SJSA1 (cell line): ENCODE results near the gene DENR. TPM values are rescaled to one million over a fixed set of nuclear protein-coding genes. Genes with fewer than 3 reads are reported as not detected.
"Not testable (repeated sequence)": the region's sequence is repeated elsewhere in the genome, so short reads cannot be mapped to it uniquely, and the experiment has no call there.

Experiments used
- DNase-seq, 2 experiments: peaks; one replicate each; pipeline ENCODE4 v3.0.0-alpha.2; 2015 to 2020; ENCODE audit warnings: low spot score in 2 of 2, low read depth in 1 of 2
- H3K27ac ChIP-seq: fragments of 250-450 bp; sonication (Bioruptor Pico); 2 replicates; pipeline ENCODE4 v1.5.1; 2020; ENCODE audit warnings: mild to moderate bottlenecking, moderate library complexity
- H3K27me3 ChIP-seq: fragments of 250-450 bp; sonication (Bioruptor Pico); replicated peaks from 2 replicates; pipeline ENCODE4 v1.5.1; 2020; ENCODE audit warnings: mild to moderate bottlenecking, moderate library complexity
- H3K36me3 ChIP-seq: fragments of 250-450 bp; sonication (Bioruptor Pico); 2 replicates; pipeline ENCODE4 v1.5.1; 2020; ENCODE audit warnings: mild to moderate bottlenecking
- H3K4me1 ChIP-seq: fragments of 250-450 bp; sonication (Bioruptor Pico); replicated peaks from 2 replicates; pipeline ENCODE4 v1.6.1; 2021; ENCODE audit warnings: mild to moderate bottlenecking
- H3K4me3 ChIP-seq: fragments of 250-450 bp; sonication (Bioruptor Pico); 2 replicates; pipeline ENCODE4 v1.5.1; 2020; ENCODE audit warnings: mild to moderate bottlenecking
- H3K9me3 ChIP-seq: fragments of 250-450 bp; sonication (Bioruptor Pico); replicated peaks from 2 replicates; pipeline ENCODE4 v1.5.1; 2020; ENCODE audit warnings: mild to moderate bottlenecking
- total RNA-seq: library from RNA; depleted of rRNA; stranded (reverse); fragments of >200 nt; shearing (Covaris generic); gene quantifications from 2 replicates; pipeline ENCODE4 v1.2.3, GENCODE V29; 2014

Gene DENR
- total RNA-seq, 1 experiment from 2014 or later, result 57.4 TPM

DNA sequence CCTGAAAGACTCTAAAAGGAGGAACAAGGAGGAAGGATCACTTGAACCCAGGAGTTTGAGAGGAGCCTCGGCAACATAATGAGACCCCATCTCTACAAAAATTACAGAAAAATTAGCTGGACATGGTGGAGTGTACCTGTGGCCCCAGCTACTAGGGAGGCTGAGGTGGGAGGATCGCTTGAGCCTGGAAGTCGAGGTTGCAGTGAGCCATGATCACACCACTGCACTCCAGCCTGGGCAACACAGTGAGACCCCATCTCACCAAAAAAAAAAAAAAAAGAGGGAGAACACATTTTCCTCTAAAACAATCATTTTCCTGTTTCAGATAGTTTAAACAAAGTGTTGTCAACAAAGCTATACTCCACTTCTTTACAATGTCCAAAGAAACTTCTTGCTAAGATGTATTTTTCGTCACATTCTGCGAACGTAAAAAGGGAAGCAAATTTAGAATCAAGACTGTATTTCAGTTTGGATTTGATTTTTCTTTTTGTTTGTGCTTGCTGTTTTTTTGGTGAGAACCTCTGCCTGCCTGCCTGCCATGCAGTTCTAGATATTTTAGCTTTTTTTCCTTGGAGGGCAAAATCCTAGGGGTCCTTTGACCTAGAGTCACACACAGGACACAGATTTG lies 27.1 kb upstream of the DENR start:
- no peak overlapping the region for H3K4me3 ChIP-seq
- H3K4me1 ChIP-seq, result peaks cover 16% of the 10 kb centered on the region
- H3K27me3 ChIP-seq, result no peaks in the 10 kb centered on the region
- no peaks in the 10 kb centered on the region for H3K9me3 ChIP-seq
- no peak for DNase-seq
- no peaks in the 10 kb centered on the region for H3K36me3 ChIP-seq
- peak overlapping the region; percentile 19 for H3K27ac ChIP-seq

GRCh38 chr12:122726080-122726558 lies 26.5 kb upstream of the DENR start:
- H3K9me3 ChIP-seq, result no peaks in the 10 kb centered on the region
- H3K27ac ChIP-seq, result peak overlapping the region; percentile 19
- H3K36me3 ChIP-seq, result no peaks in the 10 kb centered on the region
- no peak overlapping the region for H3K4me3 ChIP-seq
- DNase-seq, result peak in 1 of 2 experiments; percentile 26
- no peaks in the 10 kb centered on the region for H3K27me3 ChIP-seq
- peaks cover 14% of the 10 kb centered on the region for H3K4me1 ChIP-seq

GRCh38 chr12:122729583-122730214 lies 22.9 kb upstream of the DENR start:
- H3K9me3 ChIP-seq, result no peaks in the 10 kb centered on the region
- no peaks in the 10 kb centered on the region for H3K36me3 ChIP-seq
- no peak for DNase-seq
- no peaks in the 10 kb centered on the region for H3K27me3 ChIP-seq
- no peak overlapping the region for H3K27ac ChIP-seq
- no peak overlapping the region for H3K4me3 ChIP-seq
- peaks cover 14% of the 10 kb centered on the region for H3K4me1 ChIP-seq

DNA sequence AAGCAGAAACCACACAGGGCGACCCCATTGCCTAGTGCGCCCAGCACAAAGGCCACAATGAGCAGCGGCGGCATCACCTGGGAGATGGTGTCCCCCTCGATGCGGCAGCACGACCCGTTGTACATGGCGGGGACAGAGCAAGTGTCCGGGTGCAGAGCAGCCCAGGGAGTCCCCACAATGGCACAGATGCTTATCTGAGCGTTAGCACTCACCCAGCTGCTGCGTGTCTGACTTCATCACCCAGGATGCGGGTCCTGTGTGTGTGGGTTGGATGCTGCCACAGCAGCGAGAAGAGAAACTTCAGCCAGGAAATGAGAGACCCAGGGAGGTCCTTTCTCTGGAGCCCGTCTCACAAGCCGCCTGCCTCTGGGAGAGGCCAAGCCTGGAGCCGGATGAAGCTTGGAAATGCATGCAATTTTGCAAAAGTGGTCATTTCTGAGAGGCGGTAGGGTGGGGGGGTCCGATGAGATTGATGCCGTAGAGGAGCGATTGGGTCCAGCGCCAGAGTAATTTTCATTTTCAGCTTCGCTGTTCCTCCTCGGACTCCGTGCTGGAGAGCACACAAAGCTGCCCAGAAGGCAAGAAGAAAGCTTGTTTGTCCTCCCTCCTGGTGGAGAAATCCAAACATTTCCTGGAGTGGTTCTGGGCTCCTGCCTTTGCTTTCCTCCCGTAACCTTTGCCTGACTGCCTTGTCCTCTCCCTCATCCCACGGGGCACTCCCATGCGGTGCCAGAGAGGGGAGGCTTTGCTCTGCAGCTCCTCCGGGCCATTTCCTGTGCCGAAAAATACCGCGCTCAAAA lies 22.2 kb upstream of the DENR start, which contains the start of gene HCAR1:
HCAR1 (minus strand) TSS at position 630 of the 800 bp plus-strand sequence; CDS start at position 125, 505 bp downstream.
- Histone ChIP-seq H3K4me3 (no peak within 1 kb of the TSS), H3K36me3 (no peaks in the 10 kb centered on the region), H3K9me3 (no peaks in the 10 kb centered on the region), H3K4me1 (peaks cover 11% of the 10 kb centered on the region), H3K27ac (no peak within 1 kb of the TSS), H3K27me3 (no peaks in the 10 kb centered on the region)
- DNase-seq, result no peak

DNA sequence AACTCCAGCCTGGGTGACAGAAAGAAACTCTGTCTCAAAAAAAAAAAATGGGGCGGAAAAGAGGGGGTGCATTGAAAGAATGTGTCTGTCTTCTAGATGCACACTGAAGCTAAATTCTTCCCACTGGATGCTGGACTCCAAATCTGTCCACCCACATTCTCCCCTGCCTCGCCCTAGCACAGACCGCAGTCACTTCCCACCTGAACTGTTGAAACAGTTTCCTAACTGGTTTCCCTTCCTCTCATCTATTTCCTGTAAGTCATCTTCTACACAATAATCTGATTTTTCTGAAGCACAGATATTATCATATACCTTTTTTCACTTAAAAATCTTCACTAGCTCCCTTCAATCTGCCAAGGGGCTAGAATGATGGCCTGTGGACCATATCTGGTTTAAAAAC lies 20.5 kb upstream of the DENR start:
- no peak for DNase-seq
- no peak overlapping the region for H3K27ac ChIP-seq
- no peaks in the 10 kb centered on the region for H3K4me1 ChIP-seq
- no peaks in the 10 kb centered on the region for H3K9me3 ChIP-seq
- no peak overlapping the region for H3K4me3 ChIP-seq
- no peaks in the 10 kb centered on the region for H3K27me3 ChIP-seq
- H3K36me3 ChIP-seq, result no peaks in the 10 kb centered on the region

GRCh38 chr12:122732611-122733010 lies 20.0 kb upstream of the DENR start:
- no peaks in the 10 kb centered on the region for H3K27me3 ChIP-seq
- H3K27ac ChIP-seq, result no peak overlapping the region
- no peaks in the 10 kb centered on the region for H3K36me3 ChIP-seq
- DNase-seq, result no peak
- no peaks in the 10 kb centered on the region for H3K9me3 ChIP-seq
- no peak overlapping the region for H3K4me3 ChIP-seq
- H3K4me1 ChIP-seq, result no peaks in the 10 kb centered on the region

- H3K27me3 ChIP-seq, result no peaks in the 10 kb centered on the region
- no peak overlapping the region for H3K4me3 ChIP-seq
- H3K9me3 ChIP-seq, result no peaks in the 10 kb centered on the region
- H3K4me1 ChIP-seq, result no peaks in the 10 kb centered on the region
- H3K27ac ChIP-seq, result no peak overlapping the region
- H3K36me3 ChIP-seq, result no peaks in the 10 kb centered on the region
- DNase-seq, result no peak
These were observed 14.1 kb upstream of the DENR start for GRCh38 chr12:122738571-122738970.

DNA sequence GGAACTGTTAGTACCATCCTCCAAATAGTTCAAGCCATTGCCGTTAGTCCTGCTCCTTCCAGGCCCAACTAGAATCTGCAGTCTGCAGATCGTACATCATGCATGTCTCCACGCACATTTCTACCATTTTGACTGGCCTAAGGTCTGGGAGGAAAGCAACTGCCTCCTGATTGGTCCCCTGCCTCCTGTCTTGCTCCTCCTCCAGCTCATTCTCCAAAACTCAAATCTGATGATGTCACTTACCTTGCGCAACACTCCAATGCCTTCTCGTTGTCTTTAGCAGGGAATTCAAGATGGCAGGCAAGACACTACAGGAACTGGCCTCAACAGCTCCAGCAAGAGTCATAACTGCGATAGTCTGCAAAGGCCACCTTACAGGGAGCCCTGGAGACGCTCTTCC lies 12.3 kb upstream of the DENR start:
- no peaks in the 10 kb centered on the region for H3K4me1 ChIP-seq
- no peak for DNase-seq
- no peak overlapping the region for H3K27ac ChIP-seq
- no peak overlapping the region for H3K4me3 ChIP-seq
- no peaks in the 10 kb centered on the region for H3K27me3 ChIP-seq
- H3K9me3 ChIP-seq, result no peaks in the 10 kb centered on the region
- H3K36me3 ChIP-seq, result no peaks in the 10 kb centered on the region

- no peaks in the 10 kb centered on the region for H3K4me1 ChIP-seq
- H3K4me3 ChIP-seq, result no peak overlapping the region
- H3K27ac ChIP-seq, result no peak overlapping the region
- H3K36me3 ChIP-seq, result no peaks in the 10 kb centered on the region
- H3K27me3 ChIP-seq, result no peaks in the 10 kb centered on the region
- DNase-seq, result no peak
- H3K9me3 ChIP-seq, result no peaks in the 10 kb centered on the region
These were observed 8.6 kb upstream of the DENR start for GRCh38 chr12:122743895-122744525.

GRCh38 chr12:122747224-122748135 lies 5.1 kb upstream of the DENR start:
- no peak overlapping the region for H3K4me3 ChIP-seq
- DNase-seq, result no peak
- H3K4me1 ChIP-seq, result peaks cover 5% of the 10 kb centered on the region
- H3K27me3 ChIP-seq, result no peaks in the 10 kb centered on the region
- no peaks in the 10 kb centered on the region for H3K9me3 ChIP-seq
- H3K27ac ChIP-seq, result no peak overlapping the region
- no peaks in the 10 kb centered on the region for H3K36me3 ChIP-seq

DNA sequence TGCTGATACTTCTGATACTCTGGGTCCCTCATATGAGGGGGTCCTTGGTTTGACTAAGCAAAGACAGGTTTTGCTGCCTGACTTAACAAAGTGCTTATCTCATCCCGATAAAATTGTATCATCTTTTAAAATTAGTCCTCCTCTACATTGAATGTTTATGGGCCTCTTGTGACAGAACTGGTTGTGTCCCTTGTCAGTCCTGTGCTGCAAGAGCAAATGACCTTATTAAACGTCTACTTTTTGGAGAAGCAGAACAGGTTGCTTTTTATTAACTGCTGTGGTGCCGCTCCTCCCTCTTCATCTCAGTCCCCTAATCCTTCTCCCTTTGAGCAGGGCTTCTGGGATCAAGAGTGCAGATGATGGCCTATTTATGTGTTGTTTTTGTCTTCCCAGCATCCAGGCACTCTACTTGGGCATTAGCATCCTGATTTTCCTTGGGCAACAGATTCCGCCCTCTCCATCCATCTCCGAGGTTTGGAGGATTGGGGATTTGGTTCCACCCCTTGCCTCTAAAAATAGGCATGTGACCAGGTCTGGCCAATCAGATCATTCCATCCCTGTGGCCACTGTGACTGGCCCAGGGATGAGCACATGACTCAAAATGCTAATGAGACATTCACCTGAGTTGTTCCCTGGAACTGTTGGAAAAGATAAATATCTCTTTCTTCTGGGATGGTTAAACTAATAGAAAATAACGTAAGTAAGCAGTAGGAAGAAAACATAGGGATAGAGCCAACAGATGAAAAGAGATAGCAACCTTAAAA lies 2.9 kb upstream of the DENR start:
- no peaks in the 10 kb centered on the region for H3K9me3 ChIP-seq
- DNase-seq, result no peak
- H3K4me3 ChIP-seq, result no peak overlapping the region
- peaks cover 17% of the 10 kb centered on the region for H3K36me3 ChIP-seq
- H3K27ac ChIP-seq, result no peak overlapping the region
- peaks cover 13% of the 10 kb centered on the region for H3K4me1 ChIP-seq
- no peaks in the 10 kb centered on the region for H3K27me3 ChIP-seq

DNA sequence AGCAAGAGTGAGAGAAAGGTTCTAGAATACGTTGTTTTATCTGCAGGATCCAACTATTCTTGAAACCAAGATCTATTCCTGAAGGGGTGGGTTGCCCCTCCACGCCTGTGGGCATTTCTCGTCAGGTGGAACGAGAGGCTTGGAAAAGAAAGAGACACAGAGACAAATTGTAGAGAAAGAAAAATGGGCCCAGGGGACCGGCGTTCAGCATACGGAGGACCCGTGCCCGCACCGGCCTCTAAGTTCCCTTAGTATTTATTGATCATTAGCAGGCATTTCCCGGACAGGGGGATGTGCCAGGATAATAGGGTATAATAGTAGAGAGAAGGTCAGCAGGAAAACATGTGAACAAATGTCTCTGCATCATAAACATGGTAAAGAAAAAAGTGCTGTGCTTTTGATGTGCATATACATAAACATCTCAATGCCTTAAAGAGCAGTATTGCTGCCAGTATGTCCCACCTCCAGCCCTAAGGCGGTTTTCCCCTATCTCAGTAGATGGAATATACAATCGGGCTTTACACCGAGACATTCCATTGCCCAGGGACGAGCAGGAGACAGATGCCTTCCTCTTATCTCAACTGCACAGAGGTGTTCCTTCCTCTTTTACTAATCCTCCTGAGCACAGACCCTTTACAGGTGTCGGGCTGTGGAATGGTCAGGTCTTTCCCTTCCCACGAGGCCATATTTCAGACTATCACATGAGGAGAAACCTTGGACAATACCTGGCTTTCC lies 1.7 kb upstream of the DENR start:
- H3K36me3 ChIP-seq, result peaks cover 29% of the 10 kb centered on the region
- H3K4me1 ChIP-seq, result peaks cover 13% of the 10 kb centered on the region
- DNase-seq, H3K27me3 ChIP-seq, H3K9me3 ChIP-seq, H3K27ac ChIP-seq, H3K4me3 ChIP-seq: not testable (repeated sequence)
